HG02759 (cell line): ENCODE data around the gene ILK.
A peak's percentile ranks its signal among the peaks of the same experiment; 100 is the strongest.

ENCODE experiments used
- ATAC-seq: cut with Tn5 transposase; IDR thresholded peaks from one replicate; pipeline ENCODE4 v1.9.1; 2021; ENCODE audit warnings: mild to moderate bottlenecking, moderate library complexity; ENCODE audit not compliant: unreplicated experiment

Gene ILK

GRCh38 chr11:6633422-6634408, 30.1 kb downstream of the ILK start:
- ATAC-seq = no peak

- ATAC-seq = no peak
Measured at GRCh38 chr11:6634534-6634933, 31.0 kb downstream of the ILK start.

GRCh38 chr11:6635082-6635932, 31.7 kb downstream of the ILK start:
- no peak for ATAC-seq

GRCh38 chr11:6636480-6636879, 32.9 kb downstream of the ILK start:
- ATAC-seq = no peak

DNA sequence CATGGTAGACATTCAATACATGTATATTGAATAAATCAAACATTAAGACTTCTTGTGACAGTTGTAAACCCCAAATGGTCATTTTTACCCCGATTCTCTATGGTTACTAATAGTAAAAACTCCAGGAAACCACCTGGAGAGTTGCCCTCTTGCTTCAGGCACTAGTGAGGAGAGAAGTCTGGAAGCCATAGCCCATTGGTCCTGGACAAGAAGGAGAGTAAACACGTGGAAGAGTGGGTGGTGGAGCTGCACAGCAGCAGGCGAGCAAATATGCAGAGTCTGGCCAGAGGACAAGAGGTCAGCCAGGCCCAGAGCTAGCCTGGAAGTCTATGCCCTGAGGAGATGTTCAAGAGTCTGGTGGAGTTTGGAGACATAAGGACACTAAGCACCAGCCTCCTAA, 34.3 kb downstream of the ILK start:
- no peak for ATAC-seq

- no peak for ATAC-seq
Measured at GRCh38 chr11:6638429-6638828, 34.9 kb downstream of the ILK start.

GRCh38 chr11:6640036-6640984, 36.7 kb downstream of the ILK start:
- ATAC-seq = no peak

DNA sequence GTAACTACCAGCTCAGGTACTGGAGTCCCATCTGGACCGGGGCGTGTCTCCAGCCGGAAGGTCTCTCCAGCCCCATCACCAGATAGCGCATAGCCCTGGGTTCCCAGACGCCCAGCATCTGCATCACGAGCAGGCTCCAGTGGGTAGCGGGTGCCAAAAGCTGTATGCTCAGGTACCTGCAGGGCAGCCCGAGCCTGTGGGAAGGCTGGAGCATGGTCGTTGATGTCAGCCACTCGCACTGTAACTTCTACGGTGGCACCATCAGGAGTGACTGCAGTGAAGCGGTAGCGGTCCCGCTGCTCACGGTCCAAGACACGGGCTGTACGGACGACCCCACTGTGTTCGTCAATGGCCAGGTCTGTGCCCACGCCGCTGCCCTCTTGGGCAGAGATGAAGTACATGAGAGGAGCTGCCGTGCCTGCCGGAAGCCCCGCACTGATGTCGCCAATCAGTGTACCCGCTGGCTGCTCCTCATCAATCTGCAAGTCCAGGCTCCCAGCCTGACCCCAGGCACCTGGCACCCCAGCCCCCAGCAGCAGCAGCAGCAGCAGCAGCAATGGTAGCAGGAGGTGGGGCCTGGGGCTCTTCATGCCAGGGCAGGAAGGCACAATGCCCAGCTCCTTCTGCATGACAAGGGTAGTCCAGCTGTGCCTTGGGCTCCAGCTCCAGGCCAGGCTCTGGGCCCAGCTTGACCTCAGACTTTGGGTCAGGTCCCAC, 37.6 kb downstream of the ILK start:
- ATAC-seq = no peak

GRCh38 chr11:6642957-6643356, 39.4 kb downstream of the ILK start:
- ATAC-seq = no peak

DNA sequence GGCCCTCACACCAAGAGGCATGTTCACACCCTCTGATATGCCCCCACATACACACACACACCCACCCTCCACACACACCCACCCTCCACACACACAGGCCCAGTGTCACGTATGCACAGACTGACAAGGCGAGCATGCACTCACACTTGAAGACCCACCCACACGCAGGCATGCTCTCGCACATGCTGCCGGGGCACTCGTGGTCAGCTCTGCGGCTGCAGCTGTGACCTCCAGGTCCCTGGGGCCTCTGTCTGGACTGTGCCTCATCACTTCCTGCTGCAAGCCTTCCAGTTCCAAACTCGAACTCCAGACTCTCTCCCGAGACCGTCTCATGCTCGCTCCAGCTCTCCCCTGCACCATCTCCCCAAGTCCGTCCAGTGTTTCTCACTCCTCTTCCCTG, 42.5 kb downstream of the ILK start:
- no peak for ATAC-seq

GRCh38 chr11:6646576-6646917, 43.0 kb downstream of the ILK start:
- no peak for ATAC-seq

DNA sequence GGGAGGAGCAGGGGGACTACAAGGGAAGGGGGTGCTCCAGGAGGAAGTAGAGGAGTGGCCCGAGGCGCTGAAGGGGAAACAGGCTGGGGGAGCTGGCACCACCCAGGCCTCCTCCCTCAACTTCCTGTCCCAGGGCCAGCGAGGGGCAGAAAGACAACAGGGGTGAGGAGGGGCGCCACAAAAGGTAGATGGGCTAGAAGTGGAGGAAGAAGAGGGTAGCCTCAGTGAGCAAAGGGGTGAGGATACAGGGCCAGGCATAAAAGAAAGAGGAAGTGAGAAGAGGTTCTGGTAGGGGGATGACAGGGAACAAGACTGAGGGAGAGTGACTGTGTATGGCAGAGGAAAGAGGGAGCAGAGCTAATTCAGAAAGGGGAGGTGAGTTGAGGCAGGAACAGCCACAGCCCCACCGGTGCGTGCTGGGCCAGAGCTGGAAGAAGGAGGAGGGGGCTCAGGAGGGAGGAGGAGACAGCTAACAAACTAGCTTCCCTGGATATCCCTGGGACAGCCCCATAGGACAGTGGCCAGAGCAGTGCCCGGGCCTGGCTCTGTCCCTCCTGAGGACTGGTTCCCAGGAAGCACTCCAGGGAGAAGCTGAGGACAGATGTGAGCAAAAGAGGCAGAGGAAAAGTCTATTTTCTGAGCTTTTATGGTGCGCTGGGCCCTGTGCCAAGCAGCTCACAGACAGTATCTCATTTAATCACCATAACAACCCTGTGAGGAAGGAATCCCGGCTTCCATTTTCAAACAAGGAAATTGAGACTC, 43.5 kb downstream of the ILK start:
- ATAC-seq = peak; percentile 92

DNA sequence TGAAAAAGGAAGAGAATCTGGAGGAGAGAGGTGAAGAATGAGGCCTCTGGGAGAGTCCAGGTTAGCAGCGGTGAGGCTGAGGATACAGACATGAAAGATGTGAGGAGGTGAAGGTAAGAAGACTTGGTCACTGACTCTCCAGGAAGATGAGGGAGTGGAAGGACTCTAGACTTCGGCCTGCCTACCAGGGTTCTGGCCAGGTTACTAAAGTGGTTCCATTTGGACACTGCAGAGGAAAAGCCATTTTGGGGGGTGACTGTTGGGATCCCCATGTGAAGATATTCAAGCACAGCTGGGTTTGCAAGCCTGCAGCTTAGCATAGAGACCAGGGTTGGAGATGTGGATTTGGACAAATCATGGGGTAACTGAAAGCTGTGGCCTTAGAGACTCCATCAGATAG, 44.3 kb downstream of the ILK start:
- ATAC-seq = no peak

GRCh38 chr11:6648501-6648900, 44.9 kb downstream of the ILK start:
- no peak for ATAC-seq

- no peak for ATAC-seq
Measured at GRCh38 chr11:6650104-6650503, 46.5 kb downstream of the ILK start.

- no peak for ATAC-seq
Measured at GRCh38 chr11:6650980-6651379, 47.4 kb downstream of the ILK start.

DNA sequence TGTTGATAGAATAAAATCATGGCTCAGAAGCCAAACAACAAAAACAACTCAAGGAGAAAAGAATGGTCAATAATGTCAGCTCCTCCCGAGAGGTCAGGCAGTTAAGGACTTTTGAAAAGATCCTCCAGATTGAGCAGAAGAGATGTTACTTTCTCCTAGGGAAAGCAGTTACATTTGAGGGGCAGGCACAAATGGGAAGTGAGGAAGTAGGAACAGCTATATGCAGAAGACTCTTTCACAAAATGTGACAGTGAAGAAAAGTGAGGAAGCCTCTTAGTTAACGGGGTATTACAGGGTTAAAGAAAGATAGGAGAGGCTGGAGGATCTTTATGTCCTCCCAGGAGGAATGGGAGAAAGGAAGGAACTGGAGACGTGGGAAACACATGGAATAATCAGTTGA, 48.6 kb downstream of the ILK start:
- ATAC-seq = no peak

- ATAC-seq = no peak
Measured at GRCh38 chr11:6653097-6653496, 49.5 kb downstream of the ILK start.

GRCh38 chr11:6653656-6654055, 50.1 kb downstream of the ILK start:
- no peak for ATAC-seq
